Activated naive CD8-positive, alpha-beta T cell treated with anti-CD3 and anti-CD28 coated beads, Interleukin-2, amount 50 U/mL, for 24 hours (primary cell): ENCODE data around the gene ADRB1.

Source experiments
- ATAC-seq: fragments of 150-1000 bp; cut with Tn5 transposase; one replicate; pipeline ENCODE4 v1.10.0; 2021
- DNase-seq: peaks from one replicate; pipeline ENCODE4 v3.0.0; 2021
- H3K27ac Mint-ChIP-seq: one replicate; pipeline ENCODE4 v1.8.0; 2021; ENCODE audit warnings: mild to moderate bottlenecking, mixed read lengths
- H3K27me3 Mint-ChIP-seq: one replicate; pipeline ENCODE4 v1.8.0; 2021; ENCODE audit warnings: mixed read lengths
- H3K36me3 Mint-ChIP-seq: one replicate; pipeline ENCODE4 v1.8.0; 2021; ENCODE audit warnings: low read depth, mixed read lengths
- H3K4me1 Mint-ChIP-seq: one replicate; pipeline ENCODE4 v1.8.0; 2021; ENCODE audit warnings: mixed read lengths
- H3K4me3 Mint-ChIP-seq: one replicate; pipeline ENCODE4 v1.8.0; 2021; ENCODE audit warnings: mild to moderate bottlenecking, moderate library complexity, mixed read lengths
- H3K9me3 Mint-ChIP-seq: one replicate; pipeline ENCODE4 v1.8.0; 2021; ENCODE audit warnings: mixed read lengths

The ADRB1 gene

DNA sequence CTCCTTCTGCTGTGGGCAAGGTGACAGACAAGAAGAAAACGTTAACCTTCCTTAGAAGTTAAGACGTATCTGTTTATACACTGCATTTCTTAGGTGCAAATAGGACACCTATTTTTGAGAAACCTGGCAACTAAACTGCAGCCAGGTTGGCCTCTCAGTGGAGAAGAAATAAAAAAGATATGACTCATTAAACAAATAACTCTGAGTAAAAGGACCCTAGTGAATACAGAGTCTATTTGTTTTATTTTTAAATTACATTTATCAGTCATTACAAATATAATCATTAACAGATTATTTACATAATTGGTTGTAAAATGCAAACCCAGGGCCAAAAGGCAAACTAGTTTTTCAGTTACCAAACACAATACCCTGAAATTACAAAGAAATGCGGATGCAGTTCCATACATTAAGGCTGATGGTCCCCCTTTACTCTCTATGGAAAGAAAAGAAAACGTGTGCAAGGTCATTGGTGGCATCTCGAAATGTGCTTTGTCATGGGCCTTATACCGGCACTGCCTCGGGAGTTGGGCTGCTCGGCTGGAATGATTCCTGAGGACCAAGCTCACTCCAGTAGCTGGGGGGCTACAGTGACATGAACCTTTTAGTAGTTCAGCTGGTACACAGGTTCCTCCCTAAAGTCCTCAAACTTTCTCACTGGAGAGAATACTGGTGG is 38.4 kb downstream of the ADRB1 start:
- ATAC-seq = no peak
- Mint-ChIP-seq H3K27ac (no peak overlapping the region), H3K9me3 (no peaks in the 10 kb centered on the region)

DNA sequence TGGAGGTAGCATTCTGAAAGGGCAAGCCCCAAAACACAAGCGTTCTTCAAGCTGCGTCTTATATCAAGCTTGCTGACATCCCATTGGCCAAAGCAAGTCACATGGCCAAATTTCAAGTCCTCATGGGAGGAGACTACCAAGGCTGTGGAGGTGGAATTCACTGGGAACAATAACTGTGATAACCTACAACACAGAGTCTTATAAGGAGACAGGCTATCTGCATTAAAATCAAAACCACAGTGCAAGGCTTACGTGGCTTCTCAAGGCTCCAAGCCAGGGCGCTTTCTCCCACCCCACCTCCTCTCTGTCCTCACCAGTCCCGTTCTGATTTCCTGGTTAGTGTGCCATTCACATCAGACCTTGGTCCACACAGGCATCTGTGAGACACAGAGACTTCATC is 39.4 kb downstream of the ADRB1 start:
- H3K4me1 Mint-ChIP-seq = no peaks in the 10 kb centered on the region
- H3K27me3 Mint-ChIP-seq = peaks cover 2% of the 10 kb centered on the region
- DNase-seq = no peak
- no peaks in the 10 kb centered on the region for H3K36me3 Mint-ChIP-seq
- H3K27ac Mint-ChIP-seq = no peak overlapping the region
- no peaks in the 10 kb centered on the region for H3K9me3 Mint-ChIP-seq
- no peak overlapping the region for H3K4me3 Mint-ChIP-seq
- ATAC-seq = peak; percentile 25

More for the DNA sequence above, 38.4 kb downstream of the ADRB1 start:
- Mint-ChIP-seq H3K27me3 (peaks cover 2% of the 10 kb centered on the region), H3K36me3 (no peaks in the 10 kb centered on the region), H3K4me1 (no peaks in the 10 kb centered on the region), H3K4me3 (no peak overlapping the region)
- DNase-seq = no peak

- DNase-seq (no peak), ATAC-seq (peak; percentile 53)
- H3K4me1 Mint-ChIP-seq = no peaks in the 10 kb centered on the region
- H3K36me3 Mint-ChIP-seq = no peaks in the 10 kb centered on the region
- H3K4me3 Mint-ChIP-seq = no peak overlapping the region
- no peaks in the 10 kb centered on the region for H3K9me3 Mint-ChIP-seq
- no peak overlapping the region for H3K27ac Mint-ChIP-seq
- H3K27me3 Mint-ChIP-seq = peaks cover 2% of the 10 kb centered on the region
Measured at GRCh38 chr10:114084215-114084614, 40.5 kb downstream of the ADRB1 start.

DNA sequence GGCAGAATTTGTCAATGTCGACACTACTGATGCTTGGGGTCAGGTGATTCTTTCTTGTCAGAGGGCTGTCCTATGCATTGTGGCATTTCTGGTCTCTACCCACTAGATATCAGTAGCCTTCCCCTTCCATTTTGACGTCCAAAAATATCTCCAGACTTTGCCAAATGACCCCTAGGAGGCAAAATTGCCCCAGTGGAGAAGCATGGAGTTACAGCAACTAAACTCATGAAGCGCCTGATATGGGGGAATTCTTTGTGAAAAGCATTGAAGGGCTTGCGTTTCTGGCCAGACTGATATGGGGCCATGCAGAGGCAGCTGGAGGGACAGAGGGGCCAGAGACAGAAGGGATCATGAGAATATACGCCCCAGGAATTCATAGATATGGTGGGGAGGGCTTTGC is 43.6 kb downstream of the ADRB1 start:
- H3K4me3 Mint-ChIP-seq = no peak overlapping the region
- no peak overlapping the region for H3K27ac Mint-ChIP-seq
- ATAC-seq (no peak), DNase-seq (no peak)
- no peaks in the 10 kb centered on the region for H3K27me3 Mint-ChIP-seq
- no peaks in the 10 kb centered on the region for H3K9me3 Mint-ChIP-seq
- H3K4me1 Mint-ChIP-seq = no peaks in the 10 kb centered on the region
- no peaks in the 10 kb centered on the region for H3K36me3 Mint-ChIP-seq

GRCh38 chr10:114087655-114088054 is 44.0 kb downstream of the ADRB1 start:
- no peaks in the 10 kb centered on the region for H3K9me3 Mint-ChIP-seq
- no peak for DNase-seq
- H3K36me3 Mint-ChIP-seq = no peaks in the 10 kb centered on the region
- H3K4me1 Mint-ChIP-seq = no peaks in the 10 kb centered on the region
- H3K27ac Mint-ChIP-seq = no peak overlapping the region
- no peak for ATAC-seq
- no peak overlapping the region for H3K4me3 Mint-ChIP-seq
- H3K27me3 Mint-ChIP-seq = no peaks in the 10 kb centered on the region

- DNase-seq (no peak), ATAC-seq (no peak)
- H3K27me3 Mint-ChIP-seq = peaks cover 11% of the 10 kb centered on the region
- no peaks in the 10 kb centered on the region for H3K36me3 Mint-ChIP-seq
- H3K27ac Mint-ChIP-seq = no peak overlapping the region
- H3K4me1 Mint-ChIP-seq = peaks cover 45% of the 10 kb centered on the region
- no peak overlapping the region for H3K4me3 Mint-ChIP-seq
- no peaks in the 10 kb centered on the region for H3K9me3 Mint-ChIP-seq
Measured at GRCh38 chr10:114094795-114095194, 51.1 kb downstream of the ADRB1 start.

- H3K9me3 Mint-ChIP-seq = no peaks in the 10 kb centered on the region
- H3K4me3 Mint-ChIP-seq = peak overlapping the region; percentile 10
- H3K4me1 Mint-ChIP-seq = peaks cover 54% of the 10 kb centered on the region
- peaks cover 21% of the 10 kb centered on the region for H3K27me3 Mint-ChIP-seq
- no peak overlapping the region for H3K27ac Mint-ChIP-seq
- DNase-seq (no peak), ATAC-seq (peak; percentile 38)
- H3K36me3 Mint-ChIP-seq = no peaks in the 10 kb centered on the region
Measured at GRCh38 chr10:114095559-114096337, 52.1 kb downstream of the ADRB1 start.
